IMR-90 (cell line): Measurements from ENCODE around the gene SLITRK1.

Experiments used
- CEBPB ChIP-seq: IDR thresholded peaks from 2 replicates; pipeline ENCODE4 v1.6.1; 2012; ENCODE audit warnings: low read depth, low read length, improper control_type of control experiment
- CHD1 ChIP-seq: IDR thresholded peaks from 2 replicates; pipeline ENCODE4 v1.6.1; 2012; ENCODE audit warnings: low read depth, low read length, improper control_type of control experiment
- CTCF ChIP-seq: conservative IDR thresholded peaks from 2 replicates; pipeline ENCODE4 v1.5.1; 2012; ENCODE audit warnings: mild to moderate bottlenecking, low read depth, low read length, improper control_type of control experiment
- ELK1 ChIP-seq: fragments of 150-350 bp; IDR thresholded peaks from 2 replicates; pipeline ENCODE4 v1.6.1; 2016; ENCODE audit warnings: low read depth, mild to moderate bottlenecking, low read length, moderate library complexity, borderline replicate concordance
- FOS ChIP-seq: fragments of 150-350 bp; IDR thresholded peaks from 2 replicates; pipeline ENCODE4 v1.6.1; 2016; ENCODE audit warnings: low read depth, low read length
- MAFK ChIP-seq: IDR thresholded peaks from 2 replicates; pipeline ENCODE4 v1.6.1; 2012; ENCODE audit warnings: low read depth, low read length, improper control_type of control experiment
- MXI1 ChIP-seq: IDR thresholded peaks from 2 replicates; pipeline ENCODE4 v1.6.1; 2012; ENCODE audit warnings: low read depth, mild to moderate bottlenecking, low read length, moderate library complexity, borderline replicate concordance
- POLR2A ChIP-seq: IDR thresholded peaks from 2 replicates; pipeline ENCODE4 v1.6.1; 2012; ENCODE audit warnings: mild to moderate bottlenecking, low read depth, low read length
- RAD21 ChIP-seq: IDR thresholded peaks from 2 replicates; pipeline ENCODE4 v1.6.1; 2012; ENCODE audit warnings: low read length, improper control_type of control experiment
- RFX5 ChIP-seq: IDR thresholded peaks from 2 replicates; pipeline ENCODE4 v1.8.0; 2012; ENCODE audit warnings: low read depth, mild to moderate bottlenecking, low read length, moderate library complexity
- SMC3 ChIP-seq: fragments of 150-350 bp; IDR thresholded peaks from 2 replicates; pipeline ENCODE4 v1.6.1; 2016; ENCODE audit warnings: low read depth, mild to moderate bottlenecking, antibody characterized with exemption, low read length, moderate library complexity
- USF2 ChIP-seq: fragments of 150-350 bp; IDR thresholded peaks from 2 replicates; pipeline ENCODE4 v1.6.1; 2017; ENCODE audit warnings: mild to moderate bottlenecking, antibody characterized with exemption, low read length, low read depth

GRCh38 chr13:83919775-83920174, 37.5 kb upstream of the SLITRK1 start:
- TF ChIP-seq POLR2A (no peak), CTCF (no peak), USF2 (no peak), CHD1 (no peak), CEBPB (no peak), MXI1 (no peak), FOS (no peak), MAFK (no peak), RAD21 (no peak), ELK1 (no peak), SMC3 (no peak), RFX5 (no peak)
